DOHH2 (cell line): Measurements from ENCODE around the gene ITGA11.

Source experiments
- H3F3A ChIP-seq: fragments of 200-600 bp; sonication (generic), shearing (Covaris generic); 2 replicates; pipeline ENCODE4 v1.6.0; 2016; ENCODE audit warnings: antibody characterized with exemption, mild to moderate bottlenecking; ENCODE audit not compliant: control insufficient read depth, insufficient read depth
- H3K27ac ChIP-seq: fragments of 200-600 bp; sonication (generic); 2 replicates; pipeline ENCODE4 v1.5.1; 2014; ENCODE audit warnings: low read depth, mild to moderate bottlenecking, low read length, moderate library complexity
- H3K27me3 ChIP-seq: fragments of 200-600 bp; sonication (generic); 2 replicates; pipeline ENCODE4 v1.6.1; 2014; ENCODE audit warnings: mild to moderate bottlenecking, low read length, mixed read lengths; ENCODE audit not compliant: control insufficient read depth
- H3K36me3 ChIP-seq: fragments of 200-600 bp; sonication (generic); 2 replicates; pipeline ENCODE4 v1.6.1; 2014; ENCODE audit warnings: mild to moderate bottlenecking, low read length, moderate library complexity, mixed read lengths; ENCODE audit not compliant: control insufficient read depth
- H3K4me1 ChIP-seq: fragments of 200-600 bp; sonication (generic); 2 replicates; pipeline ENCODE4 v1.6.1; 2014; ENCODE audit warnings: mild to moderate bottlenecking, low read length, mixed read lengths; ENCODE audit not compliant: control insufficient read depth
- H3K4me2 ChIP-seq: fragments of 200-600 bp; sonication (generic); 2 replicates; pipeline ENCODE4 v1.6.0; 2014; ENCODE audit warnings: mild to moderate bottlenecking, low read length, moderate library complexity
- H3K4me3 ChIP-seq: fragments of 200-600 bp; sonication (generic); 2 replicates; pipeline ENCODE4 v1.5.1; 2014; ENCODE audit warnings: mild to moderate bottlenecking, low read length, mixed read lengths
- H3K79me2 ChIP-seq: fragments of 200-600 bp; sonication (generic); 2 replicates; pipeline ENCODE4 v1.6.1; 2014; ENCODE audit warnings: mild to moderate bottlenecking, low read length, mixed read lengths; ENCODE audit not compliant: control insufficient read depth
- H3K9me2 ChIP-seq: fragments of 200-600 bp; sonication (generic); replicated peaks from 2 replicates; pipeline ENCODE4 v1.6.1; 2014; ENCODE audit warnings: mild to moderate bottlenecking, low read length, mixed read lengths; ENCODE audit not compliant: control insufficient read depth
- H3K9me3 ChIP-seq: fragments of 200-600 bp; sonication (generic); 2 replicates; pipeline ENCODE4 v1.6.1; 2014; ENCODE audit warnings: antibody characterized with exemption, low read length, mixed read lengths; ENCODE audit not compliant: control insufficient read depth, insufficient read depth
- H4K20me1 ChIP-seq: fragments of 200-600 bp; sonication (generic); 2 replicates; pipeline ENCODE4 v1.6.0; 2014; ENCODE audit warnings: low read depth, mild to moderate bottlenecking, antibody characterized with exemption, low read length, moderate library complexity; ENCODE audit not compliant: control insufficient read depth, insufficient read depth
- CTCF ChIP-seq: fragments of 200-600 bp; sonication (generic); IDR thresholded peaks from one replicate; pipeline ENCODE4 v1.5.1; 2014; ENCODE audit warnings: antibody characterized with exemption, mild to moderate bottlenecking, low read depth, low read length; ENCODE audit not compliant: poor library complexity, severe bottlenecking
- EZH2phosphoT487 ChIP-seq: fragments of 200-600 bp; sonication (generic); IDR thresholded peaks from 2 replicates; pipeline ENCODE4 v1.6.1; 2017; ENCODE audit warnings: borderline replicate concordance, mild to moderate bottlenecking, antibody characterized with exemption, low read length, moderate library complexity, mixed read lengths

ITGA11 gene

GRCh38 chr15:68281008-68281407 lies 151.0 kb downstream of the ITGA11 start:
- Histone ChIP-seq H3K36me3 (peaks cover 49% of the 10 kb centered on the region), H4K20me1 (peaks cover 39% of the 10 kb centered on the region), H3K27ac (no peak overlapping the region), H3K9me2 (no peaks in the 10 kb centered on the region), H3K4me2 (peak overlapping the region; percentile 76), H3K79me2 (peaks cover 81% of the 10 kb centered on the region), H3K4me1 (peaks cover 47% of the 10 kb centered on the region), H3F3A (no peaks in the 10 kb centered on the region), H3K9me3 (no peaks in the 10 kb centered on the region), H3K27me3 (no peaks in the 10 kb centered on the region), H3K4me3 (peak overlapping the region; percentile 79)
- TF ChIP-seq EZH2phosphoT487 (no peak), CTCF (no peak)

DNA sequence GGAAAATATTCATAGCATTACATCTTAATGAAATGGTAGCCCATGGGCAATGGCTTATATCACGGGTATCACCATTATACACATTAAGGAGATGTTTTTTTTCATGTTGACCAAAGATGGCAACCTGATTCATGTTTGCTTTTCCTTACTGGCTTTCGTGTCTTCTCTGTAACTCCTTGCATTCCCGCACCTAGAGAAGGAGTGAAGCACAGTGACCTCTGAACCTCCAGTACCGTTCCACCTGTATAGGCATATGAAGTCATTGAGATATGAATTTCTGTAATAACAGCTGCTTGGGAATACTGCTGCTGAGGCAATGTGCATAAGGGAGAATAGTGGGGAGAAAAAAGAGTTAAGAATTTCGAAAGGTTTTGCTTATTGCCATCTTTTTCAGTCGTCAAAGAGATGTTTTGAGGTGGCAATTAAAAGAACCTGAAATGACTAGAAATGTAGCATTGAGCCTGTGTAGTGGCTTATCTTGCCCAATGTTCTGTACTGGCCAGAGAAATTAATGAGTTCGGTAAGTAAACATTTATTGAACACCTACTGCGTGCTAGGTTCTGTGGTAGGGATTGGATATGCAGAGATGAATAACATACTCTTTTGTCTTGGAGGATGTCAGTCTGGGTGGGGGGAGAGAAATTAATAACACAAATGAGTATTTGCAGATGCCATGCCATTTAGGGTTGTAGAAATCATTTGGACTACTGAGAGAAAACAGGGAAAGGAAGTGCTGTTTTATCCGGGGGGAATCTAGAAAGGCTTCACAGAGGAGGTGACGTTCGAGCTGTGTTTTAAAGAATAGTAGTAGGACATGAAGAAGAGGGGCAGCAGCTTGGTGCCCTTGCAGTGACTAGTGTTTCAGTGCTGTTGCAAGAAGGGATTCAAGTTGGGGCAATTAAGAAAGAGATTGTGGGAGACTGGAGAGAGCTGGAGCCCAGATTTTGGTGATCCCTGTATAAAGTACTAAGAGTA lies 151.9 kb downstream of the ITGA11 start:
- Histone ChIP-seq H3K27me3 (no peaks in the 10 kb centered on the region), H3K4me3 (peak overlapping the region; percentile 79), H3K4me1 (peaks cover 45% of the 10 kb centered on the region), H3K4me2 (peak overlapping the region; percentile 76), H3K9me2 (no peaks in the 10 kb centered on the region), H3K36me3 (peaks cover 44% of the 10 kb centered on the region), H3F3A (no peaks in the 10 kb centered on the region), H3K27ac (no peak overlapping the region), H4K20me1 (peaks cover 35% of the 10 kb centered on the region), H3K9me3 (no peaks in the 10 kb centered on the region), H3K79me2 (peaks cover 72% of the 10 kb centered on the region)
- TF ChIP-seq EZH2phosphoT487 (no peak), CTCF (no peak)

DNA sequence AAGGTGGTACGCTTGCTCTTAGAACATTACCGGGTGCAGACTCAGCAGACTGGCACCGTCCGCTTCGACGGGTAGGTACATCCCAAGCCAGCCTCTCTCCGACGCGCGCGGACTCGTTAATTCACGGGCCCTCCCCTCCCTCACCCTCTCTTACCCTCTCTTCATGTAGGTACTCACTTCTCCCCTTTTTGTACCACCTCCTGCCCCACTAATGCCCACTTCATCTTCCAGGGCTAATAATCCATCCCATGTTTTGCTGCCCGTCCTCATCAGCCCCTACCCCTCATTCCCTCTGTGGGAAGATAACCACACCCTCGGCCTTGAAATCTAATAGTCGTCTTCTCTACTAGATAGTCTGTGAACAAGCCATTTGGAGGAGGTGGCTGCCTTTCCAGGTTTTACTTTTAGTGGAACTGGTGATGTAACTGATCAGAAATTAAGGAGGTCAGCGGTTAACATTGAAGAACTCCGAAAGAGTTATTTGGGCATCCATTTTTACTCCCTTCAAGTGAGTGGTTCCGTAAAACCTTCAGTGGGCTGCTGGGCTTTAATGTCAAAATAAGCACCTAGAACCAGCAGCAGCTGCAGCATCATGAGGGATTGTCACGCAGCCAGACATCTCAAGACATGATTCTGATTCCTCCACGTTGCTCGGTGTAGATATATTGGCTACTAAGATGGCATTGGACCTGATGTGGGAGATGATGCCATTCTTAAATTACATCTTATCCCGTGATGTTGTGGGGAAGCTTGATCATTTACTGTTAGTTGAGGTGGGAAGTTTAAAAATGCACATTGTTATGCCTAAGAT lies 153.2 kb downstream of the ITGA11 start:
- H3K9me2 ChIP-seq, result no peaks in the 10 kb centered on the region
- H3K4me2 ChIP-seq, result peak overlapping the region; percentile 76
- peaks cover 33% of the 10 kb centered on the region for H3K36me3 ChIP-seq
- no peaks in the 10 kb centered on the region for H3K9me3 ChIP-seq
- H3K27me3 ChIP-seq, result no peaks in the 10 kb centered on the region
- no peaks in the 10 kb centered on the region for H3F3A ChIP-seq
- H3K27ac ChIP-seq, result peak overlapping the region; percentile 85
- H3K4me3 ChIP-seq, result peak overlapping the region; percentile 79
- peaks cover 27% of the 10 kb centered on the region for H4K20me1 ChIP-seq
- TF ChIP-seq EZH2phosphoT487, result no peak
- TF ChIP-seq CTCF, result no peak
- H3K79me2 ChIP-seq, result peaks cover 59% of the 10 kb centered on the region
- peaks cover 44% of the 10 kb centered on the region for H3K4me1 ChIP-seq
